Parathyroid adenoma (tissue), 2 donors: ENCODE results near the gene SEMA3E.

Experiments used
- H2AFZ ChIP-seq: fragments of 300-600 bp; sonication (generic); one replicate; pipeline ENCODE4 v1.7.0; 2017; ENCODE audit warnings: antibody characterized with exemption, mild to moderate bottlenecking
- H3K27ac ChIP-seq: fragments of 300-600 bp; sonication (generic); one replicate; pipeline ENCODE4 v1.7.0; 2017
- H3K27me3 ChIP-seq: fragments of 300-600 bp; sonication (generic); one replicate; pipeline ENCODE4 v1.7.0; 2017; ENCODE audit warnings: low read length; ENCODE audit not compliant: control insufficient read depth, insufficient read depth
- H3K36me3 ChIP-seq: fragments of 300-600 bp; sonication (generic); one replicate; pipeline ENCODE4 v1.7.0; 2017; ENCODE audit warnings: low read length; ENCODE audit not compliant: control insufficient read depth, insufficient read depth
- H3K4me1 ChIP-seq: fragments of 300-600 bp; sonication (generic); one replicate; pipeline ENCODE4 v1.7.0; 2017; ENCODE audit warnings: control low read depth
- H3K4me2 ChIP-seq: fragments of 300-600 bp; sonication (generic); one replicate; pipeline ENCODE4 v1.7.0; 2017; ENCODE audit warnings: low read length
- H3K4me3 ChIP-seq: fragments of 300-600 bp; sonication (generic); one replicate; pipeline ENCODE4 v1.7.0; 2017; ENCODE audit warnings: low read depth, low read length
- H3K79me2 ChIP-seq: fragments of 300-600 bp; sonication (generic); one replicate; pipeline ENCODE4 v1.7.0; 2017; ENCODE audit warnings: control low read depth
- H3K9ac ChIP-seq: fragments of 300-600 bp; sonication (generic); one replicate; pipeline ENCODE4 v1.7.0; 2017; ENCODE audit warnings: mild to moderate bottlenecking
- H3K9me3 ChIP-seq: fragments of 300-600 bp; sonication (generic); one replicate; pipeline ENCODE4 v1.7.0; 2017; ENCODE audit warnings: low read length; ENCODE audit not compliant: control insufficient read depth
- TF ChIP-seq, protein P1 (sequence below): fragments of 300-600 bp; sonication (generic); IDR thresholded peaks from one replicate; pipeline ENCODE4 v1.7.0; 2017; ENCODE audit warnings: antibody characterized with exemption, mild to moderate bottlenecking
- donor health status: primary hyperparathyroidism.

Gene SEMA3E

DNA sequence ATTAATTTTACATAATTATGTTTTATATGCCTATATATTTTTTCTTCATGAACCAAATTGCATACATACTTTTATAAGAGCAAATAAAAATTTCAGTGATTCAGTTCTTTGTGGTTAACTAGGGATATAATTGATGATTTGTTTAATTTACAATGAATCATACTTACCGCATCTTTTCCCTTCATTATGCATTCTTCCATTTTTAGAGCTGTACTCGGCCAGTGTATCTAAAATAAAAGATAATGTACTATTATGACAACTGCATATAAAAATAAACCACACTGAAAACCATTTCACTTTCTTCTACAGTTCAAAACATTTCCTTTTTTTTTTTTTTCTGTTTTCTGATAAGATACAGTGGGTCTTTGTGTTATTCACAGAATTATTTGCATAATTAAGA, 179.9 kb downstream of the SEMA3E start:
- Histone ChIP-seq H3K4me1 (no peaks in the 10 kb centered on the region), H3K27me3 (no peaks in the 10 kb centered on the region), H3K79me2 (no peaks in the 10 kb centered on the region), H3K27ac (no peak overlapping the region), H3K36me3 (no peaks in the 10 kb centered on the region), H2AFZ (no peak overlapping the region), H3K9me3 (no peaks in the 10 kb centered on the region), H3K9ac (no peak overlapping the region), H3K4me3 (no peak overlapping the region), H3K4me2 (no peak overlapping the region)
- TF ChIP-seq, protein P1, sequence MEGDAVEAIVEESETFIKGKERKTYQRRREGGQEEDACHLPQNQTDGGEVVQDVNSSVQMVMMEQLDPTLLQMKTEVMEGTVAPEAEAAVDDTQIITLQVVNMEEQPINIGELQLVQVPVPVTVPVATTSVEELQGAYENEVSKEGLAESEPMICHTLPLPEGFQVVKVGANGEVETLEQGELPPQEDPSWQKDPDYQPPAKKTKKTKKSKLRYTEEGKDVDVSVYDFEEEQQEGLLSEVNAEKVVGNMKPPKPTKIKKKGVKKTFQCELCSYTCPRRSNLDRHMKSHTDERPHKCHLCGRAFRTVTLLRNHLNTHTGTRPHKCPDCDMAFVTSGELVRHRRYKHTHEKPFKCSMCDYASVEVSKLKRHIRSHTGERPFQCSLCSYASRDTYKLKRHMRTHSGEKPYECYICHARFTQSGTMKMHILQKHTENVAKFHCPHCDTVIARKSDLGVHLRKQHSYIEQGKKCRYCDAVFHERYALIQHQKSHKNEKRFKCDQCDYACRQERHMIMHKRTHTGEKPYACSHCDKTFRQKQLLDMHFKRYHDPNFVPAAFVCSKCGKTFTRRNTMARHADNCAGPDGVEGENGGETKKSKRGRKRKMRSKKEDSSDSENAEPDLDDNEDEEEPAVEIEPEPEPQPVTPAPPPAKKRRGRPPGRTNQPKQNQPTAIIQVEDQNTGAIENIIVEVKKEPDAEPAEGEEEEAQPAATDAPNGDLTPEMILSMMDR, result no peak

DNA sequence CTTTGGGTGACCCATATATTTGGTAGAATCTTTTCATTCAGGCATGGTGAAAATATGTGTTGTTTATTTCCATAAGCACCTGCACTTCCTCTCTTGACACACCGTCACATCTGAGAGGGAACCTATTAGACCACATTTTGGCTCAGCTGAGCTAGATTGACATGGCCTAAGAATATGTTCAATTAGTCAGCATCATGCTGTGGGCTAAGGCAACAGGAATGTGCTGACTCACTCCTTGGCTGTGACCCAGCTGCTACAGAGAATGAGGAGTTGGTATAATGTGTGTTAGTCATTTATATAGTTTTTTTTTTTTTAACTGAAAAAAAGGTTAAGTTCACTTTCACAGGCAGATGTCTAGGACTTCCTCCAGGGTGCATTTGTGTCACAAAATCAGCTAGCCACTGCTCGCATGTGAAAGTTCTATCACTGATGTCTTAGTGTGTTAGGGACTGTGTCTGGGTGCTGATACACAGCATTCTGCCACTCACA, 180.6 kb downstream of the SEMA3E start:
- Histone ChIP-seq H3K27me3 (no peaks in the 10 kb centered on the region), H3K4me1 (no peaks in the 10 kb centered on the region), H3K79me2 (no peaks in the 10 kb centered on the region), H3K4me2 (no peak overlapping the region), H3K27ac (no peak overlapping the region), H3K9ac (no peak overlapping the region), H2AFZ (no peak overlapping the region), H3K36me3 (no peaks in the 10 kb centered on the region), H3K9me3 (no peaks in the 10 kb centered on the region), H3K4me3 (no peak overlapping the region)
- TF ChIP-seq, protein P1, result no peak

DNA sequence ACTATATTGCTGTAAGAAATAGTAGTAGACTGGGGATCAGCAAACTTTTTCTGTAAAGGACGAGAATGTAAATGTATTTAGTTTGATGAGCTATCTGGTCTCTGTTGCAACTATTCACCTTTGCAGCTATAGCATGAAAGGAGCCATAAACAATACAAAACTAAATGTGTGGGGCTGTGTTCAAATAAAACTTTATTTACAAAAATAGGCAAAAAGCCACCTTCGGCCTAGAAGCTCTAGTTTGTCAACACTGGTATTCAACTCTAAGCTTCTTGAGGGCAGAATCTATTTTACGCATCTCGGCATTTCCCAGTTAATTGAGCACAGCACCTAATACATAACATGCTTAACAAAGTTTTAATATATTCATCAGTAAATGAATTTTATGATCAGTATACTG, 181.4 kb downstream of the SEMA3E start:
- Histone ChIP-seq H3K36me3 (no peaks in the 10 kb centered on the region), H3K27ac (no peak overlapping the region), H3K79me2 (no peaks in the 10 kb centered on the region), H3K27me3 (no peaks in the 10 kb centered on the region), H2AFZ (no peak overlapping the region), H3K9ac (no peak overlapping the region), H3K4me1 (no peaks in the 10 kb centered on the region), H3K4me3 (no peak overlapping the region), H3K9me3 (no peaks in the 10 kb centered on the region), H3K4me2 (no peak overlapping the region)
- TF ChIP-seq, protein P1, result no peak

DNA sequence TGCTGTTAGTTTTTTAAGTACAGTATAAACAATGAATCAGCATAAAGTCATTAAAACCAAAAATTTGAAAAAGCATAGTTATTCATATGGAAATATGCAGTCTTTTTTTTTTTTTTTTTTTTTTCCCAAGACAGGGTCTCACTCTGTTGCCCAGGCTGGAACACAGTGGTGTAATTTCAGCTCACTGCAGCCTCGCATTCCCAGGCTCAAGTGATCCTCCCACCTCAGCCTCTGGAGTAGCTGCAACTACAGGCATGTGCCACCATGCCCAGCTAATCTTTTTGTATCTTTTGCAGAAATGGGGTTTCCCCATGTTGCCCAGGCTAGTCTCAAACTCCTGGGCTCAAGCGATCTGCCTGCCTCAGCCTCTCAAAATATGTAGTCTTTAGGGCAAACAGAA, 182.0 kb downstream of the SEMA3E start:
- Histone ChIP-seq H3K9me3 (no peaks in the 10 kb centered on the region), H3K36me3 (no peaks in the 10 kb centered on the region), H3K79me2 (no peaks in the 10 kb centered on the region), H3K9ac (no peak overlapping the region), H3K27ac (no peak overlapping the region), H3K4me2 (no peak overlapping the region), H3K4me3 (no peak overlapping the region), H3K27me3 (no peaks in the 10 kb centered on the region), H2AFZ (no peak overlapping the region), H3K4me1 (no peaks in the 10 kb centered on the region)
- TF ChIP-seq, protein P1, result no peak

DNA sequence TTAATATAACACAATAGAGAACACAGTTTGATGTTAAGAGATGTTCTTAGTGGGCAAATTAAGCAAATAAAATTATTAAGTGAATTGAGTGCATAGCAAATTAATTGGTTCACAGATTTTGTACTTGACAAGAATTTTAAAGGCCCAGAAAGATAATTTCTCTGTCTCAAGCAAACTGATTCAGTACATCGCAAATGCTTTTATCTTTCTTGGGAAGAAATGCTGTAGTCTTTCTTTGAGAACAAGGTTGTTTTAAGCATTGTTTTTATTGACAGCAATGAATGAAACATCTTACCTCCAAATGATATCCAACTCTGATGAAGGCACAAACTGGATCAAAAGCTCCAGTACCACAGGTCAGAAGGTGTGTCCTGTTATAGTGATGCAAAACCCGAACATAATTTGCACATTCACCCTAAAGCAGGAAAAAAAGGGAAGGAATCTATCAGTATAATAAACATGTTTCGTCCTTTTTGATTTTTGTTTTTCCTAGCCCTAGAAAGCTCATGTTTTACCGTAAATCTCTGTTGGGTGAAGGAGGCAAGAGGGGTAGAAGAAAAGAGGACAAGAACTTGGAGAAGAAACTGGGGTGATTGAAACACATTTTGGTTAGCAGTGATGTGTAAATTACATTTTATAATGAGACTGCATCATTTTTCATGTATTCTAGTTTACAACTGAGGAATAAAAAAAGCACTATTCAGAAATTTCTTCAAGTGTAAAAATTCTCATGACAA, 182.6 kb downstream of the SEMA3E start:
- Histone ChIP-seq H3K36me3 (no peaks in the 10 kb centered on the region), H3K27ac (no peak overlapping the region), H3K9me3 (no peaks in the 10 kb centered on the region), H3K4me2 (no peak overlapping the region), H3K79me2 (no peaks in the 10 kb centered on the region), H2AFZ (no peak overlapping the region), H3K27me3 (no peaks in the 10 kb centered on the region), H3K4me3 (no peak overlapping the region), H3K4me1 (no peaks in the 10 kb centered on the region), H3K9ac (no peak overlapping the region)
- TF ChIP-seq, protein P1, result no peak
